Duodenal mucosa (tissue), 2 donors: Measurements from ENCODE around the gene SPPL2B.
"Not testable (repeated sequence)": the region's sequence is repeated elsewhere in the genome, so short reads cannot be mapped to it uniquely, and the experiment has no call there.

ENCODE experiments used
- H3K27ac ChIP-seq: one replicate; pipeline ENCODE4 v1.7.0; 2013; ENCODE audit warnings: low read depth, low read length
- H3K27me3 ChIP-seq, 2 donors: one replicate each; pipeline ENCODE4 v1.7.0; 2013; ENCODE audit warnings: low read length in 2 of 2, control low read depth in 1 of 2; ENCODE audit not compliant: insufficient read depth in 2 of 2, control insufficient read depth in 1 of 2
- H3K36me3 ChIP-seq, 2 donors: one replicate each; pipeline ENCODE4 v1.7.0; 2013; ENCODE audit warnings: low read length in 2 of 2, control low read depth in 1 of 2; ENCODE audit not compliant: insufficient read depth in 2 of 2, control insufficient read depth in 1 of 2
- H3K4me1 ChIP-seq, 2 donors: one replicate each; pipeline ENCODE4 v1.7.0; 2013; ENCODE audit warnings: low read length in 2 of 2, control low read depth in 1 of 2; ENCODE audit not compliant: insufficient read depth in 2 of 2, control insufficient read depth in 1 of 2
- H3K4me3 ChIP-seq, 2 donors: one replicate each; pipeline ENCODE4 v1.7.0; 2013; ENCODE audit warnings: low read length in 2 of 2, low read depth in 1 of 2
- H3K9ac ChIP-seq, 2 donors: one replicate each; pipeline ENCODE4 v1.7.0; 2013; ENCODE audit warnings: low read length in 2 of 2, low read depth in 1 of 2
- H3K9me3 ChIP-seq, 2 donors: one replicate each; pipeline ENCODE4 v1.7.0; 2013; ENCODE audit warnings: low read length in 2 of 2, control low read depth in 1 of 2; ENCODE audit not compliant: control insufficient read depth in 1 of 2

The SPPL2B gene

DNA sequence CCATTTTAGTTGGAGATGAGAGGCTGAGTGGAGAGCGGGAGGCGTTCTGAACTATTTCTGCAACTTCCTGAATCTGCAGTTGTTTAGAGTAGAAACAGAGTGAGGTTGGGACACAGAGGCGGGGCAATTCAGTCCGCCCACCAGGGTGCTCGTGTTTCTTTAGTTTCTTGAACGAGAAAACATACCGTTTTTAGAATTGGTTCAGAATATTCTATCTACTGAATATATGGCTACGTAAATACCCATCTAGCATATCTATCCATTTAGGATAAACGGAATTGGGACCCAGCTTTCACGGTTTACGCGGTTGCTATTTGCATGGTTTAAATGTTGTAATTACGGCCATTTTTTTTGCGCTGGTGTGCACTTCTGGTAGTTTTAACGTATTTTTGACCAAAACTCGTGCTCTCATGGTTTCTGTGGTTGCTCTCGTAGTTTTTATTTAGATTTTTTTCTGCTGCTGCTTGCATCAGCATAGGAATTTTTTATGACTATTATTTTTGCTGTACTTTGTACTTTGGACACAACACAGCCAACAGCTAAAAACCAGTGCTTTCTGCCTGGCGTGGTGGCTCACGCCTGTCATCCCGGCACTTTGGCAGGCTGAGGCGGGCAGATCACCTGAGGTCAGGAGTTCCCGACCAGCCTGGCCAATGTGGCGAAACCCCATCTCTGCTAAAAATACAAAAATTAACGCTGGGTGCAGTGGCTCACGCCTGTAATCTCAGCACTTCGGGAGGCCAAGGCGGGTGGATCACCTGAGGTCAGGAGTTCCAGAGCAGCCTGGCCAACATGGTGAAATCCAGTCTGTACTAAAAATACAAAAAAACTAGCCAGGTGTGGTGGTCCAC is 66.2 kb downstream of the SPPL2B start:
- Histone ChIP-seq H3K4me1 (peaks cover 0 to 10% of the 10 kb centered on the region in 2 donors), H3K27ac (peak overlapping the region; percentile 20), H3K4me3 (peak overlapping the region; percentile 60 to 70), H3K9ac (peak overlapping the region in 1 of 2 donors; percentile 44), H3K27me3 (no peaks in the 10 kb centered on the region), H3K36me3 (no peaks in the 10 kb centered on the region), H3K9me3 (no peaks in the 10 kb centered on the region)

DNA sequence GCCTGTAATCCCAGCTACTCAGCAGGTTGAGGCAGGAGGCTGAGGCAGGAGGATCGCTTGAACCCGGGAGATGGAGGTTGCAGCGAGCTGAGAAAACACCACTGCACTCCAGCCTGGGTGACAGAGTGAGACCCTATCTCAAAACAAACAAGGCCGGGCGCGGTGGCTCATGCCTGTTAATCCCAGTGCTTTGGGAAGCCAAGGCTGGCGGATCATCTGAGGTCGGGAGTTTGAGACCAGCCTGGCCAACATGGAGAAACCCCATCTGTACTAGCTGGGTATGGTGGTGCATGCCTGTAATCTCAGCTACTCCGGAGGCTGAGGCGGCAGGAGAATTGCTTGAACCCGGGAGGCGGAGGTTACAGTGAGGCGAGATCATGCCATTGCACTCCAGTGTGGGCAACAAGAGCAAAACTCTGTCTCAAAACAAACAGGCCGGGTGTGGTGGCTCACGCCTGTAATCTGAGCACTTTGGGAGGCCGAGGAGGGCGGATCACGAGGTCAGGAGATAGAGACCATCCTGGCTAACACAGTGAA is 66.9 kb downstream of the SPPL2B start:
- not testable (repeated sequence) for H3K9ac ChIP-seq, H3K9me3 ChIP-seq, H3K27me3 ChIP-seq, H3K4me3 ChIP-seq, H3K36me3 ChIP-seq
- H3K27ac ChIP-seq, result peak overlapping the region; percentile 20
- H3K4me1 ChIP-seq, result peaks cover 0 to 10% of the 10 kb centered on the region in 2 donors

DNA sequence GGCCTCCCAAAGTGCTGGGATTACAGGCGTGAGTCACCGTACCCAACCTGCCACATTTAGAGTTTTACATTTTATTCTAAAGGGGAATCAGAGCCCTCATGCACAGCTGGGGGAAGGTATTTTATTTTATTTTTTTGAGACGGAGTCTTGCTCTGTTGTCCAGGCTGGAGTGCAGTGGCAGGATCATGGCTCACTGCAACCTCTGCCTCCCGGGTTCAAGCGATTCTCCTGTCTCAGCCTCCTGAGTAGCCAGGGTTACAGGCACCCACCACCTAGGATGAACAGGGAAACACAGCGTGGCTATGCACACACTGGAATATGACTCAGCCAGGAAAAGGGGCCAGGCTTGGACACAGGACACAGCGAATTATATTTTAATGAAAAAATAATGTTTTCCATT is 68.7 kb downstream of the SPPL2B start:
- H3K9ac ChIP-seq, H3K27ac ChIP-seq, H3K4me3 ChIP-seq, H3K9me3 ChIP-seq, H3K27me3 ChIP-seq, H3K36me3 ChIP-seq: not testable (repeated sequence)
- H3K4me1 ChIP-seq, result peaks cover 0 to 10% of the 10 kb centered on the region in 2 donors

DNA sequence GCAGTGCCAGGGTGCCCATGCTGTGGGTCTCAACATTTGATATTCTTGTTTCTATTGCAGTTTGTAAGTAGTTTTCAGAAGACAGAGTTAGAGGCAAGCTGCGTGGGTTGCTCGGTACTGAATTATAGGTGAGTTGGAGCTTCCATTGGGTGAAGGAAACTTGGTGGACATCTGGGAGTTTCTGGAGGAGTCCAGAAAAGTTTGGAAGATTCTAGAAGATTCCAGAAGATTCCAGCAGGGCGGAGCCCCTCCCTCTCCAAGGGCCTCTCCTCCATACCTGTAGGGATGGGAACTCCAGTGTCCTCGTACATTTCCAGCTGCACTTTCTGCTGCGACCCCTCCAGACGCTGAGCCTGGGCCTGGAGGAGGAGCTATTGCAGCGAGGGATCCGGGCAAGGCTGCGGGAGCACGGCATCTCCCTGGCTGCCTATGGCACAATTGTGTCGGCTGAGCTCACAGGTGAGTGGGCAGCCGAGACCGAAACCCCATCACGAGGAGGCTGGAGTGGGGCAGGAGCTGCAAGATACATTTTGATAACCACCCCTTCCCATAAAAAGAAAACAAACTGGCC is 70.3 kb downstream of the SPPL2B start:
- Histone ChIP-seq H3K9me3 (no peaks in the 10 kb centered on the region), H3K36me3 (no peaks in the 10 kb centered on the region), H3K4me1 (peaks cover 4 to 10% of the 10 kb centered on the region in 2 donors), H3K27ac (no peak overlapping the region), H3K9ac (no peak overlapping the region), H3K4me3 (no peak overlapping the region), H3K27me3 (no peaks in the 10 kb centered on the region)

DNA sequence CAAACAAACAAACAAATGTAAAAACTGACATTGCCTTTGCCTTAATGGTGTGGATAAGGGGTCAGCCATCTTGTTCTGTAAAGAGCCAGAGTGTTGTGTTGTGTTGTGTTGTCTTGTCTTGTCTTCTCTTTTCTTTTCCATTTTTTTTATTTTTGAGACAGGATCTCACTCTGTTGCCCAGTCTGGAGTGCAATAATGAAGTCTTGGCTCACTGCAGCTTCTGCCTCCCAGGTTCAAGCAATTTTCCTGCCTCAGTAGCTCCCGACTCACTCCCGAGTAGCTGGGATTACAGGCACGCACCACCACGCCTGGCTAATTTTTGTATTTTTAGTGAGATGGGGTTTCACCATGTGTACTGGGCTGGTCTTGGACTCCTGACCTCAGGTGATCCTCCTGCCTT is 71.1 kb downstream of the SPPL2B start:
- Histone ChIP-seq H3K9ac (no peak overlapping the region), H3K36me3 (no peaks in the 10 kb centered on the region), H3K4me3 (no peak overlapping the region), H3K4me1 (peaks cover 4 to 6% of the 10 kb centered on the region in 2 donors), H3K9me3 (no peaks in the 10 kb centered on the region), H3K27me3 (no peaks in the 10 kb centered on the region), H3K27ac (no peak overlapping the region)
